ENCODE results near the gene HOXD10.

Gene HOXD10

DNA sequence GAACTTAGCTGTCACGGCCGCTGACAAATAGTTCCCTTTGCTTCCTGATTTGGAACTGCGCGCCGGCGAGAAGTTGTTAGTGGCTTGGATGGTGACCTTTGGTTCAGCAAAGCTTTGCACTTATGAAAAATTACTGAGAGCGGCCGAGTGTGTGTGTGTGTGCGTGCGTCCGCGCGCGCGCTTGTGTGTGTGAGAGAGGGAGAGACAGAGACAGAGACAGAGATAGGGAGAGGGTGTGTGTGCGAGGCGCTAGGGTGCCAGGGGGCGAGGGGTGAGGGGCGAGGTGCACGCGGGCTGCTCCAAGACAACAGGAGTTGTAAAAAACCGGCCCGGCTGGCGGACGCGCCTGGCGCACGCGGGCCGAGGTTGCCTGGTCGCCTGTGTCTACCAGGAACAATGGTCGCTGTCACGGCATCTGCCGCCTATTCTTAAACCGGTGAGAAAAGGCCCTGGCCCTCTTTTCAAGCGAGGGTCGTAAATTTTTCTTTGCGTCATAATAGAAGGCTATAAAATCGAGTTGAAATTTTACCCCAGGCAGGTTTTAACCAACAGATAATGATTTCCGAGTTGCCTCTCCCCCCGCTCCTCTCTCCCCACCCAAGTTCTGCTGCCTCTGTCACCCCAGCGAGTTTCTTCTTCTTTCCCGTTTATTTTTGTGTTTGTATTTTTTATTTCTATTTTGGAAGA is 41.1 kb downstream of the HOXD10 start:
- no peak overlapping the region for H3K4me3 ChIP-seq (ENCODE audit: control insufficient read depth, low read depth, low read length)
- no peak for DNase-seq (ENCODE audit: low read depth)
- TF ChIP-seq, protein P1, sequence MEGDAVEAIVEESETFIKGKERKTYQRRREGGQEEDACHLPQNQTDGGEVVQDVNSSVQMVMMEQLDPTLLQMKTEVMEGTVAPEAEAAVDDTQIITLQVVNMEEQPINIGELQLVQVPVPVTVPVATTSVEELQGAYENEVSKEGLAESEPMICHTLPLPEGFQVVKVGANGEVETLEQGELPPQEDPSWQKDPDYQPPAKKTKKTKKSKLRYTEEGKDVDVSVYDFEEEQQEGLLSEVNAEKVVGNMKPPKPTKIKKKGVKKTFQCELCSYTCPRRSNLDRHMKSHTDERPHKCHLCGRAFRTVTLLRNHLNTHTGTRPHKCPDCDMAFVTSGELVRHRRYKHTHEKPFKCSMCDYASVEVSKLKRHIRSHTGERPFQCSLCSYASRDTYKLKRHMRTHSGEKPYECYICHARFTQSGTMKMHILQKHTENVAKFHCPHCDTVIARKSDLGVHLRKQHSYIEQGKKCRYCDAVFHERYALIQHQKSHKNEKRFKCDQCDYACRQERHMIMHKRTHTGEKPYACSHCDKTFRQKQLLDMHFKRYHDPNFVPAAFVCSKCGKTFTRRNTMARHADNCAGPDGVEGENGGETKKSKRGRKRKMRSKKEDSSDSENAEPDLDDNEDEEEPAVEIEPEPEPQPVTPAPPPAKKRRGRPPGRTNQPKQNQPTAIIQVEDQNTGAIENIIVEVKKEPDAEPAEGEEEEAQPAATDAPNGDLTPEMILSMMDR (conservative IDR thresholded peaks at IDR 0.05; ENCODE audit: control insufficient read depth, insufficient read depth, low read depth, low read length) = no peak

DNA sequence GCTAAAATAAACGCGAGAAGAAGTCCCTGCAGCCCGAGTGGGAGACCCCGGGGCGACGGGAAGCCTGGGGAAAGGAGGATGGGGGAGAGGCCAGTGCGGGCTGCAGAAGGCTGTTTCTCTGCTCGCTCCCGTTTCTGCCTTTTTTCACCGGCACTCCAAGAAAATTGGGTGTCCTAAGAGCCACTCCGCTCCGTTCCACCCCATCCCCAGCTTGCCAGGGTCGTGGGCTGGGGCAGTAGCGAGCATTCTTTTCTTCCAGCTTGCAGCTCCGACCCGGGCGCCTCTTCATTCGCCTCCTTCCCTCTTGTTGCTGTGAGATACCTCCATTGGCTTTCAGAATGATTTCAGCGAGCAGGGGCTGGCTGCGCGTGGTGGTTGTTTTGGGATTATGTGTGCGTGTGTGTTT is 41.6 kb downstream of the HOXD10 start:
- TF ChIP-seq, protein P1 (conservative IDR thresholded peaks at IDR 0.05; ENCODE audit: control insufficient read depth, insufficient read depth, low read depth, low read length) = no peak
- no peak for DNase-seq (ENCODE audit: low read depth)
- no peak overlapping the region for H3K4me3 ChIP-seq (ENCODE audit: control insufficient read depth, low read depth, low read length)

DNA sequence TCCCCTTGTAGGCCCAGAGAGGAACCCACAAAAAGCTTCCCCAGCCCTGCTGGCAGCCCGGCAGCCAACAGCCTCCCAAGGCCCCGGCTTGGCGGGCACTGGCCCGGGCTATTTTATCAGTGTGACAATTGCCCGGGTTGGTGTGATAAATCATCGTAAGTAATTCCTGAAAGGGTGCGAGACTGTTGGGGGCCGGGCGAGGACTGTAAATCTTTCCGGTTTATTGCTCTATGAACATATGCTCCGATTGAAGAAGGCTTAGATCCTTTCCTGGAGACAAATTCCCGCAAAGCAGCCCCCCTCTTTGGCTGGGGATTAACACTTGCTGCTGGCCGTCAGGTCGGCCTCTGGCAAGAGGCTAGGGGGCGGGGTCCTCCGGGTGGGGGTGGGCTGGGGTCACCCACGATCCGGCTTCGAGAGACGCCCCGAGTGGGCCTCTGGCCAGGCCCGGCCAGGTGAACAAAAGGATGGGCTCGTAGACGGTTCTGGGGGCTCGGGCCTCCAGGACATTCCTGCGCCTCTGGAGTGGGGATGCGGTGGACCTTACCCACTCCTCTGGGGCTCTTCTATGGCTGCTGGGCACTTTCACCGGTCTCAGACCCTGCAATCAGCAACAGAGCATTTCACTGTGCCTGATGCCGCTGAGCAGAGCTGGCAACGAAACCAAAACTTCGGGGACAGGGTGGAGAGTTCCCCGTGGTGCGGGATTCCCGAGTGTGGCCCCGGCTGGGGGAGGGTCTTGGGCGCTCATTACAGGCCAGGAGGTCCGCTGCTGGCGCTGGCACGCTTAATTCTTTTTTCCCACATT is 42.5 kb downstream of the HOXD10 start:
- TF ChIP-seq, protein P1 (conservative IDR thresholded peaks at IDR 0.05; ENCODE audit: control insufficient read depth, insufficient read depth, low read depth, low read length) = no peak
- H3K4me3 ChIP-seq (ENCODE audit: control insufficient read depth, low read depth, low read length) = no peak overlapping the region
- no peak for DNase-seq (ENCODE audit: low read depth)

DNA sequence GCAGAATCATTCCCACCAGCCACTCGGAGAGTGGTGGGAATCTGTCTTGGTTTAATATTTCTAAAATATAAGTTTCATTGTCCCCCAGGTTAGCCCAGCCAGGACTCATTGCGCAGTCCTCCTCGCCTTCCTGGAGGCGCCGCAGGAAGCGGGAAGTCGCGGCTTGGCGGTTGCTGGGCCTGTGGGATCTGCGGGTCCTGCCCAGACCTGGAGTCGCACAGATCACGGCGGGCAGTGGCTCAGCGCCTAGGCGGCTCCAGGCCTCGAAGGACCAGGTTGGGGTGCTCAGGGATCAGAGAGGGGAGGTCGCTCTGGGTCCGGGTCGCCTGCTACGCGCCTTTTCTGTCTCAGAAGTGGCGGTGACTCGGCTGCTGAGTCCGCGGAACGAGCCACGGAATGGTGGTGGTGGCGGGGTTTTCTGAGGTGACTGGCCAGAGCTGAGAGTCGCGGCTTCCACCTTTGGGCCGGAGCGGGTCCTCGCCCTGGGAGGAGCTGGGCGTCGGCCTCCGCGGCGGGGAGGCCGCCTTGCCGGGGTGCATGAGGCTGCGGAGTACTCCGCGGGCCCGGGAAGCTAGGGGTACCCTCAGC is 43.2 kb downstream of the HOXD10 start:
- no peak for DNase-seq (ENCODE audit: low read depth)
- TF ChIP-seq, protein P1 (conservative IDR thresholded peaks at IDR 0.05; ENCODE audit: control insufficient read depth, insufficient read depth, low read depth, low read length) = no peak
- no peak overlapping the region for H3K4me3 ChIP-seq (ENCODE audit: control insufficient read depth, low read depth, low read length)

DNA sequence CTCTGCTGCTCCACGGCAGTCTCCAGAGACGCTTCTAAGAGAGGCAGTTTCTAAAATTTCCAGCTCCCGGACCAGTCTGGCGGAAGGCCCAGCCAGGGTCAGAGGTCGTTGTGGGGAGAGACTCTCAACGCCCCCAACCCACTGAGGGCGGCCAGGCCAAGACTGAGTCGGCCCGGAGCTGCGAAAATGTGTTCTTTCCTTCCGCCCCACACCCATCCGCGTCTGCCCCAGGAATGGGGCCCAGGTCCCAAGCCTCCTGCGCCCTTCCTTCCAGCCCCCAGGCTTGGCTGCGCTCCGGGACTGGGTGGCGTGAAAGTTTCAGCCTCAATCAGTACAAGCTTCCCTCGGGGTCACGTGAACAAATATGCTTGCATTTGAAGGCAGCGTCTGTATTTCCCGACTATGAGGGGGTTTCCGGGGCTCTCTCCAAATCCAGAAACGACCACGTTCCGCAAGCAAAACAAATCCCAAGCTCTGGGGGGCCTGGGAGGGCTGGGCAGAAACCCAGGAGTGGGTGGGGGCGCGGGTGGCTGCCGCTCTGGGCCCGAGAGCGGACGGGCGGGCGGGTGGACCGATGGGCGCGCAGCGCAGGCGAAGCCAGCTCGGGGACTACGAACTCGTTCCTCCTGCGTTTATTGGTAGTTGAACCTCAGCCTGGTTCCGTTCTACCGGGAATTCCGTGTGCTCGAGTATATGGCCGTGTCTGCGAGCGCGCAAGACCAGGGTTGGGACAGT is 43.8 kb downstream of the HOXD10 start:
- H3K4me3 ChIP-seq (ENCODE audit: control insufficient read depth, low read depth, low read length) = peak overlapping the region; percentile 20
- DNase-seq (ENCODE audit: low read depth) = peak; percentile 30
- TF ChIP-seq, protein P1 (conservative IDR thresholded peaks at IDR 0.05; ENCODE audit: control insufficient read depth, insufficient read depth, low read depth, low read length) = no peak
